Posterior vena cava (tissue), 2 donors: ENCODE results near the gene ADH1A. TPM values are rescaled to one million over a fixed set of nuclear protein-coding genes. Genes with fewer than 3 reads are reported as not detected.
"Not testable (repeated sequence)": the region's sequence is repeated elsewhere in the genome, so short reads cannot be mapped to it uniquely, and the experiment has no call there.

Experiments
- DNase-seq: peaks from one replicate; pipeline ENCODE4 v3.0.0-alpha.2; 2020; ENCODE audit warnings: low spot score
- intact Hi-C, 2 donors: fragments of 100-400 bp; cut with DNase I; formaldehyde crosslinking; loops; one replicate each; pipeline versions ENCODE4 v1.14.1 to v1.14.2; 2022 to 2023
- total RNA-seq, 2 donors: library from RNA; stranded (reverse); fragmentation: NEBNext Ultra II Directional; extraction: Animal tissue kit (Norgen Biotek cat#: 25700); gene quantifications; one replicate each; pipeline ENCODE4 v1.2.1, GENCODE V29; 2021
- donor health status: DM: yes; HTN: yes; CAD: no.
- donor health status: DM: yes; HTN: yes; CAD: no.

Gene ADH1A
- total RNA-seq, 2 donors from 2014 or later: 2.0 to 2.5 TPM

DNA sequence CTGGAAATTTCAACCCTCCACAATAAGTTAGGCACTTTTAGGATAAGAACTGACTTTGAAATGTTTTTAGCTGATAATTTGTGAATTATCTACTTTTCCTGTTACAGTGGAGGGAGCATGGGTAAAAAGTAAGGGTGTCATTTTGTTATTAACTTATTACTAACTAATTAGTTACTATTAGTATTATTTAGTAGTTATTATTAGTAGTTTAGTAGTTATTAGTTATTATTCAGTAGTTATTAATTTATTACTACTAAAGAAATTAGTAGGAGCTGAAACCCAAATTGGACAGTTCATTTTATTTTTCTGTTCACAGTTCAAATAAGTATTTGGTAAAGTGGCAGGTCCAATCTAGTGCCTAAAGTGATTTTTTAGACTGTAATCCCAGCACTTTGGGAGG, 5.4 kb downstream of the ADH1A start:
- intact Hi-C loops: no loop called here
- DNase-seq: no peak

DNA sequence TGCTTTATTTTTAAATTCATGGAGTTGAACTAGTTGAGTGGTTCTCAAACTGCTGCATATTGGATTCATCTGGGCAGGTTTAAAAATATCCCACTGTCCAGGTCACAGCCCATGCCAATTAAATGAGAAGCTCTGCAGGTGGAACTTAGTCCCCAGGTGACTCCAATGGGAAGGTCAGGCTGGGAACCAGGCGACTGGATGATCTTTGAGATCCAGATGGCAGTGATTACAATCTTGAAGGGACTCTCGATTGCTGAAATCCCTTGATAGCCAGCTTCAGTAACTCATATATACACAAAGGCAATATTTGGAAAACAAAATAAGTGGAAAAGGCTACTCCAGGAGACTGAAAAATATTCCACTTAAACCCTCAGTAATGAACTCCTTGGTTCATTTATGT, 8.1 kb downstream of the ADH1A start:
- no peak for DNase-seq
- intact Hi-C loops: no loop called here

DNA sequence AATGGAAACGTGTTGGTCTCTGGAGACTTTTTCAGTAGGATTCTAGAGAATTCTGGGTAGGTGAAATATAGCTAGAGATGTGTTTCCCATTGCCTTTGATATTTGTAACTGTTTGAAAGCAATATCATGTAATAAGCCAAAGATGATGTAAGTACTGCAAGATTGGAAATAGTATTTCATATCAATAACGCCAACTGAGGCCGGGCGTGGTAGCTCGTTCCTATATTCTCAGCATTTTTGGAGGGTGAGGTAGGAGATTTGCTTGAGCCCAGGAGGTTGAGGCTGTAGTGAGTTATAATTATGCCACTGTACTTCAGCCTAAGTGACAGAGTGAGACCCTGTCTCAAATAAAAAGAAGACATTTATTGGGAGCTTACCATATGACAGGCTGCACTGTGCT, 9.5 kb downstream of the ADH1A start:
- intact Hi-C loops: no loop called here
- no peak for DNase-seq

- intact Hi-C loops: no loop called here
- no peak for DNase-seq
These were observed 14.4 kb downstream of the ADH1A start for GRCh38 chr4:99276417-99276816.

DNA sequence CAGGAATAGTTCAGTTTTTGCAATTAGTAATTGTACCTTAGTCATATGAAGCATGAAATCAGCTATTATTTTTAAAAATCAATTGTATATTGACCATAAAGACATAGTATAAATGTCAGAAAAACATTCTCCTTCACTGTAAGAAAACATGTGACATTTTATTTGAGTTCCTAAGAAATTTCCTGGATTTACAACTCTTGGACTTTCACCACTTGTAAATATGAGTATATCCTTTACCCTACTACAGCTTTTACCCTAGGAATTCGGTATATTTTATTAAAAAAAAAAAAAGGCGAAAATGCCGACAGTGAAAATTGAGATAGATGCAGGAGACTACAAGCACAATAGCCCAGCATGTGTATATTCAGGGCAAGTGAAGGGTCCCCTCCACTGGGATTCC, 14.9 kb downstream of the ADH1A start:
- DNase-seq: no peak
- intact Hi-C loops: no loop called here

GRCh38 chr4:99275050-99275449, 15.7 kb downstream of the ADH1A start:
- intact Hi-C loops: no loop called here
- DNase-seq: no peak

GRCh38 chr4:99273704-99274103, 17.1 kb downstream of the ADH1A start:
- intact Hi-C loops: no loop called here
- DNase-seq: no peak

DNA sequence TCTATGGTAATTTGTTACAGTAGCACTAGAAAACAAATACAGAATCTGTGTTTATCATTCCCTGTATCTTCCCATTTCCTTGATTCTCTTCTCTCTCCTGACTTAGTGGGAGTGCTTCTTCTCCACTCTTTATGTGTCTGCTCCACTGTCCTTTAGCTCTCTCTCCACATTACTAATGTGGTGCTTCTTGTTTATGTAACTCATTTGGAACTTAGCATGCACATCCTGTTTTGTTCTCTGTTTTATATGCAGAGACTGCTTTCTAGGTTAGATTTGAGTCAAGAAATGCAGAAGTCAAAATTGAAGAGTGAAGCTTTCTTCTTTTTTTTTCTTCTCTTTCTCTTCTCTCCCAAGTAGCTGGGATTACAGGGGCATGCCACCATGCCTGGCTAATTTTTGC, 25.9 kb downstream of the ADH1A start:
- intact Hi-C loops: no loop called here

GRCh38 chr4:99252746-99253145, 38.0 kb downstream of the ADH1A start:
- intact Hi-C loops: no loop called here
- DNase-seq: no peak

More for the DNA sequence above, 25.9 kb downstream of the ADH1A start:
- no peak for DNase-seq

GRCh38 chr4:99248714-99249113, 42.1 kb downstream of the ADH1A start:
- intact Hi-C loops: no loop called here
- DNase-seq: no peak

DNA sequence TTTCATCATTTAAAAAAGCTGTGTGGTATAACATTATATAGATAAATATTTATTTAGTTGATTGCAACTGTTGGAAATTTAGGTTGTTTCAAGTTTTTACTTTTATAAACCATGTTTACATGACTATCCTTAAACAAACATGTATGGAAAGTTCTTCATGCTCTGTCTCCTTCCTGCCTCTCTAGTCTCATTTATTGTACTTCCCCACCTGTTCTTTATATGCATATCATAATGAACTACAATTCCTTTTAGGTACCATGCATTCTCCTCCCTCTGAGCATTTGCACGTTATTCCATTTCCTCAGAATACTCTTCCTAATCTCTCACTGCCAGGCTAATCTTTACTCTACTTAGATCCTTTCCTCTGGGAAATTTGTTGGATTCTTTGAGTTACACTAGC, 54.8 kb downstream of the ADH1A start:
- no peak for DNase-seq
- intact Hi-C loops: no loop called here

GRCh38 chr4:99234331-99235010, 56.3 kb downstream of the ADH1A start:
- no peak for DNase-seq
- intact Hi-C loops: no loop called here

DNA sequence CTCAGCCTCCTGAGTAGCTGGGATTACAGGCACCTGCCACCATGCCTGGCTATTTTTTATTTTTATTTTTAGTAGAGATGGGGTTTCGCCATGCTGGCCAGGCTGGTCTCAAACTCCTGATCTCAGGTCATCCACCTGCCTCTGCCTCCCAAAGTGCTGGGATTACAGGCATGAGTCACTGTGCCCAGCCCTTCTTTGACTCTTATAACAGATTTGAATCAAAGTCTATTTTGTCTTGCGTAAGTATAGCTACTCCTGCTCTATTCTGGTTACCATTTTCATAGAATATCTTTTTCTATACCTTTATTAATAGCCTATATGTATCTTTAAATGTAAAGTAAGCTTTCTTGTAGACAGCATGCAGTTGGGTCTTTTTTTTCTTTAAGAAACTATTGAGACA, 57.4 kb downstream of the ADH1A start:
- DNase-seq, intact Hi-C loops: not testable (repeated sequence)

DNA sequence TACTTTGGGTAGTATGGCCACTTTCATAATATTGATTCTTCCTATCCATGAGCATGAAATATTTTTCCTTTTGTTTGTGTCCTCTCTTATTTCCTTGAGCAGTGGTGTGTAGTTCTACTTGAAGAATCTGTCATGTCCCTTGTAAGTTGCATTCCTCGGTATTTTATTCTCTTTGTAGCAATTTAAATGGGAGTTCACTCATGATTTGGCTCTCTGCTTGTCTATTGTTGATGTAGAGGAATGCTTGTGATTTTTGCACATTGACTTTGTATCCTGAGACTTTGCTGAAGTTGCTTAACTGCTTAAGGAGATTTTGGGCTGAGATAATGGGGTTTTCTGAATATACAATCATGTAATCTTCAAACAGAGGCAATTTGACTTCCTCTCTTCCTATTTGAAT, 62.1 kb downstream of the ADH1A start:
- DNase-seq, intact Hi-C loops: not testable (repeated sequence)

GRCh38 chr4:99227646-99228045, 63.1 kb downstream of the ADH1A start:
- DNase-seq, intact Hi-C loops: not testable (repeated sequence)

Other genes starting within 250 kb of the ADH1A start
- gene ADH5, start 202.2 kb downstream of the ADH1A start, total RNA-seq: 100 to 1,000 TPM; 226 to 243 TPM
- gene ADH4, start 146.7 kb downstream of the ADH1A start, total RNA-seq: 1 to 10 TPM in 1 of 2 donors, under 1 TPM in 1; 0.29 to 1.3 TPM
- gene ADH6, start 71.7 kb downstream of the ADH1A start, total RNA-seq: not detected
- gene ADH1B, start 30.4 kb upstream of the ADH1A start, total RNA-seq: 100 to 1,000 TPM; 529 TPM
- gene ADH1C, start 61.8 kb upstream of the ADH1A start, total RNA-seq: 1 to 10 TPM; 2.6 to 3.7 TPM
- gene ADH7, start 144.4 kb upstream of the ADH1A start, total RNA-seq: not detected
- gene C4orf17, start 220.0 kb upstream of the ADH1A start, total RNA-seq: not detected